Gastrocnemius medialis (tissue), 4 donors: ENCODE measurements around the gene ACBD6.

Experiments used
- POLR2A ChIP-seq, 2 donors: fragments of 450-650 bp; IDR thresholded peaks; one replicate each; pipeline ENCODE4 v1.6.1; 2017; ENCODE audit warnings: antibody characterized with exemption in 2 of 2, mild to moderate bottlenecking in 2 of 2, moderate library complexity in 2 of 2
- TF ChIP-seq, protein P1 (sequence below), 5 experiments: fragments of 450-650 bp in 3 of 5; fragments of 200-600 bp in 2 of 5; sonication (generic) in 2 of 5; IDR thresholded peaks in 4 of 5; conservative IDR thresholded peaks in 1 of 5; 1 replicate in 4 of 5; 2 replicates in 1 of 5; pipeline ENCODE4 v1.5.1; 2016 to 2019; ENCODE audit warnings: antibody characterized with exemption in 5 of 5, mild to moderate bottlenecking in 3 of 5, moderate library complexity in 3 of 5

DNA sequence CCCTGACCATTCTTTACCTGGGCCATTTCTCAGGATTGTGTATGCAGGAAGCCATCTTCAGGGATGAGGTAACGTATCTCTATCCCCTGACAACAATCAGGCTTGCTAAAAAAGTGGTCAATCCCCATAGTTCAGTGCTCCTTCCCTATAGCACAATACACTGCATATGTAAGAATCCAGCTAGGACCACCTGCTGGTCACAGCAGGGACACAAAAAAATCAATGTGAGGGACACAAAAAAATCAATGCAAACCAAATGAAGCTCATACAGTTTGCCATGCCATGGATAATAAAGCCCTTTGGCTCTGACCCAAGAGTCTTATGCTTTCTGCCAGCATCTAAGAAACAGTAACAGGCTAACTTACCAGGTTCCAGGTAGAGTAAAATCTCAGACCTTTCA, 16.3 kb downstream of the ACBD6 start:
- TF ChIP-seq, protein P1, sequence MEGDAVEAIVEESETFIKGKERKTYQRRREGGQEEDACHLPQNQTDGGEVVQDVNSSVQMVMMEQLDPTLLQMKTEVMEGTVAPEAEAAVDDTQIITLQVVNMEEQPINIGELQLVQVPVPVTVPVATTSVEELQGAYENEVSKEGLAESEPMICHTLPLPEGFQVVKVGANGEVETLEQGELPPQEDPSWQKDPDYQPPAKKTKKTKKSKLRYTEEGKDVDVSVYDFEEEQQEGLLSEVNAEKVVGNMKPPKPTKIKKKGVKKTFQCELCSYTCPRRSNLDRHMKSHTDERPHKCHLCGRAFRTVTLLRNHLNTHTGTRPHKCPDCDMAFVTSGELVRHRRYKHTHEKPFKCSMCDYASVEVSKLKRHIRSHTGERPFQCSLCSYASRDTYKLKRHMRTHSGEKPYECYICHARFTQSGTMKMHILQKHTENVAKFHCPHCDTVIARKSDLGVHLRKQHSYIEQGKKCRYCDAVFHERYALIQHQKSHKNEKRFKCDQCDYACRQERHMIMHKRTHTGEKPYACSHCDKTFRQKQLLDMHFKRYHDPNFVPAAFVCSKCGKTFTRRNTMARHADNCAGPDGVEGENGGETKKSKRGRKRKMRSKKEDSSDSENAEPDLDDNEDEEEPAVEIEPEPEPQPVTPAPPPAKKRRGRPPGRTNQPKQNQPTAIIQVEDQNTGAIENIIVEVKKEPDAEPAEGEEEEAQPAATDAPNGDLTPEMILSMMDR (IDR thresholded peaks at IDR 0.05 in 4 of 5, conservative IDR thresholded peaks at IDR 0.05 in 1 of 5): no peak
- no peak for TF ChIP-seq POLR2A (IDR thresholded peaks at IDR 0.05)
